ENCODE results near the gene GNE.

DNA sequence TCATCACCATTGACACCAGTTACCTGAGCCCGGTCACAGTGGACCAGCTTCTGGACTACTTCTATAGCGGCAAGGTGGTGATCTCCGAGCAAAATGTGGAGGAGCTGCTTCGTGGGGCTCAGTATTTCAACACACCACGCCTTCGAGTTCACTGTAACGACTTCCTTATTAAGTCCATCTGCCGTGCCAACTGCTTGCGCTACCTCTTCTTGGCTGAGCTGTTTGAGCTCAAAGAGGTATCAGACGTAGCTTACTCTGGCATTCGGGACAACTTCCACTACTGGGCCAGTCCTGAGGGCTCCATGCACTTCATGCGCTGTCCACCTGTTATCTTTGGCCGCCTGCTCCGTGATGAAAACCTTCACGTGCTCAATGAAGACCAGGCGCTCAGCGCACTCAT lies 88.5 kb downstream of the GNE start:
- TF ChIP-seq EZH2 (IDR thresholded peaks at IDR 0.05; ENCODE audit: borderline replicate concordance, control insufficient read depth, low read depth, low read length) (no peak), ZBTB33 (IDR thresholded peaks at IDR 0.05) (no peak), PAX5 (IDR thresholded peaks at IDR 0.05; ENCODE audit: borderline replicate concordance, low read depth, low read length) (no peak), CREB1 (IDR thresholded peaks at IDR 0.05; ENCODE audit: low read depth) (no peak), MYC (IDR thresholded peaks at IDR 0.05; ENCODE audit: insufficient read depth, insufficient read length, insufficient replicate concordance, low read length, severe bottlenecking) (no peak), BRCA1 (IDR thresholded peaks at IDR 0.05; ENCODE audit: low read depth, low read length) (no peak), POLR2AphosphoS5 (IDR thresholded peaks at IDR 0.05; ENCODE audit: low read length) (no peak), RUNX3 (IDR thresholded peaks at IDR 0.05; ENCODE audit: low read length) (no peak), GABPA (IDR thresholded peaks at IDR 0.05; ENCODE audit: low read depth) (no peak), ZNF274 (IDR thresholded peaks at IDR 0.05; ENCODE audit: insufficient read depth, insufficient read length) (no peak), EP300 (IDR thresholded peaks at IDR 0.05; ENCODE audit: borderline replicate concordance in 1 of 2, control insufficient read depth in 1 of 2, low read depth in 2 of 2, low read length in 2 of 2) (no peak)

All from GM12878 (cell line).